Karpas-422 (cell line): ENCODE data around the gene ENGASE. TPM values are rescaled to one million over a fixed set of nuclear protein-coding genes. Genes with fewer than 3 reads are reported as not detected.
A peak's percentile ranks its signal among the peaks of the same experiment; 100 is the strongest.
"Not testable (repeated sequence)": the region's sequence is repeated elsewhere in the genome, so short reads cannot be mapped to it uniquely, and the experiment has no call there.

Experiments used
- DNase-seq: peaks from one replicate; pipeline ENCODE4 v3.0.0-alpha.2; 2015
- H2AFZ ChIP-seq: fragments of 200-600 bp; sonication (generic); 2 replicates; pipeline ENCODE4 v1.6.1; 2014; ENCODE audit warnings: antibody characterized with exemption, low read length, mixed read lengths
- H3K27ac ChIP-seq: fragments of 200-600 bp; sonication (generic); 2 replicates; pipeline ENCODE4 v1.5.1; 2014; ENCODE audit warnings: mild to moderate bottlenecking, low read length, moderate library complexity
- H3K27me3 ChIP-seq: fragments of 200-600 bp; sonication (generic); 2 replicates; pipeline ENCODE4 v1.6.1; 2014; ENCODE audit warnings: low read length, mixed read lengths
- H3K36me3 ChIP-seq: fragments of 200-600 bp; sonication (generic); 2 replicates; pipeline ENCODE4 v1.6.1; 2014; ENCODE audit warnings: low read length, mixed read lengths; ENCODE audit not compliant: insufficient read depth
- H3K4me1 ChIP-seq: fragments of 200-600 bp; sonication (generic); 2 replicates; pipeline ENCODE4 v1.6.1; 2014; ENCODE audit warnings: mild to moderate bottlenecking, low read length, mixed read lengths
- H3K4me2 ChIP-seq: fragments of 200-600 bp; sonication (generic); 2 replicates; pipeline ENCODE4 v1.6.1; 2014; ENCODE audit warnings: low read length, low read depth, mild to moderate bottlenecking; ENCODE audit not compliant: poor library complexity, severe bottlenecking
- H3K4me3 ChIP-seq: fragments of 200-600 bp; sonication (generic); 2 replicates; pipeline ENCODE4 v1.5.1; 2014; ENCODE audit warnings: mild to moderate bottlenecking, antibody characterized with exemption, low read length, mixed read lengths
- H3K79me2 ChIP-seq: fragments of 200-600 bp; sonication (generic); 2 replicates; pipeline ENCODE4 v1.6.1; 2014; ENCODE audit warnings: mild to moderate bottlenecking, low read length, mixed read lengths
- H3K9ac ChIP-seq: fragments of 200-600 bp; sonication (generic); 2 replicates; pipeline ENCODE4 v1.6.0; 2014; ENCODE audit warnings: low read length
- H3K9me2 ChIP-seq: fragments of 200-600 bp; sonication (generic), shearing (Covaris generic); replicated peaks from 2 replicates; pipeline ENCODE4 v1.6.0; 2014; ENCODE audit warnings: mild to moderate bottlenecking, low read length, moderate library complexity; ENCODE audit not compliant: insufficient read depth
- H3K9me3 ChIP-seq: fragments of 300-700, 200-600 bp; sonication (generic); 2 replicates; pipeline ENCODE4 v1.6.1; 2014; ENCODE audit warnings: low read length, mixed read lengths
- H4K20me1 ChIP-seq: fragments of 200-600 bp; sonication (generic); 2 replicates; pipeline ENCODE4 v1.6.1; 2014; ENCODE audit warnings: mild to moderate bottlenecking, antibody characterized with exemption, low read length, low read depth; ENCODE audit not compliant: insufficient read depth
- total RNA-seq: library from RNA; depleted of rRNA; stranded (reverse); fragments of >200 nt; shearing (Covaris generic); gene quantifications from 2 replicates; pipeline ENCODE4 v1.2.3, GENCODE V29; 2014; ENCODE audit warnings: low replicate concordance

ENGASE gene
- total RNA-seq, 1 experiment from 2014 or later: 11.0 TPM

DNA sequence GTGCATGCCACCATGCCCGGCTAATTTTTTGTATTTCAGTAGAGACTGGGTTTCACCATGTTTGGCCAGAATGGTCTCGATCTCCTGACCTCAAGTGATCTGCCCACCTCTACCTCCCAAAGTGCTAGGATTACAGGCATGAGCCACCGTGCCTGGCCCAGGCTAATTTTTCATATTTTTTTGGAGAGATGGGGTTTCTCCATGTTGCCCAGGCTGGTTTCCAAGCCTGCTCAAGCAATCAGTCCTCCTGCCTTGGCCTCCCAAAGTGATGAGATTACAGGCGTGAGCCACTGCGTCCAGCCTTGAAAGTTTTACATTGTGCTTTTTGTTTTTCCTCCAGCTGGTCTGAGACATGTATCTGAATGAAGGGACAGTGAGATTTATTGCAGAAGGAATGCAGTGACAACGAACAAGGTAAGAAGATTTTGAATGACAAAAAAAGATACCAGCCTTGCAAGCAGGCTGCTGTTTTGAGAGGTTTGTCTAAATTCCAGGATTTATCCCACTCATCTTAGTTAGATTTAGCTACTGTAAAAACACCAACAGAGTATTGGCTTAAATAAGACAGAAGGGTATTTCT is 3.4 kb upstream of the ENGASE start:
- Histone ChIP-seq H3K4me3 (no peak overlapping the region), H2AFZ (no peak overlapping the region), H3K27me3 (no peaks in the 10 kb centered on the region), H3K79me2 (no peaks in the 10 kb centered on the region), H3K4me1 (peaks cover 13% of the 10 kb centered on the region), H3K9me3 (no peaks in the 10 kb centered on the region), H3K9ac (no peak overlapping the region), H4K20me1 (no peaks in the 10 kb centered on the region), H3K9me2 (no peaks in the 10 kb centered on the region), H3K36me3 (no peaks in the 10 kb centered on the region), H3K4me2 (no peak overlapping the region), H3K27ac (no peak overlapping the region)
- no peak for DNase-seq

- no peaks in the 10 kb centered on the region for H3K9me3 ChIP-seq
- H3K9ac ChIP-seq: no peak overlapping the region
- H3K4me3 ChIP-seq: no peak overlapping the region
- H3K79me2 ChIP-seq: no peaks in the 10 kb centered on the region
- no peaks in the 10 kb centered on the region for H3K9me2 ChIP-seq
- H3K36me3 ChIP-seq: no peaks in the 10 kb centered on the region
- no peak overlapping the region for H3K27ac ChIP-seq
- H2AFZ ChIP-seq: no peak overlapping the region
- H4K20me1 ChIP-seq: no peaks in the 10 kb centered on the region
- DNase-seq: no peak
- peaks cover 13% of the 10 kb centered on the region for H3K4me1 ChIP-seq
- H3K4me2 ChIP-seq: no peak overlapping the region
- no peaks in the 10 kb centered on the region for H3K27me3 ChIP-seq
Observed at GRCh38 chr17:79072544-79072943, 2.1 kb upstream of the ENGASE start.

DNA sequence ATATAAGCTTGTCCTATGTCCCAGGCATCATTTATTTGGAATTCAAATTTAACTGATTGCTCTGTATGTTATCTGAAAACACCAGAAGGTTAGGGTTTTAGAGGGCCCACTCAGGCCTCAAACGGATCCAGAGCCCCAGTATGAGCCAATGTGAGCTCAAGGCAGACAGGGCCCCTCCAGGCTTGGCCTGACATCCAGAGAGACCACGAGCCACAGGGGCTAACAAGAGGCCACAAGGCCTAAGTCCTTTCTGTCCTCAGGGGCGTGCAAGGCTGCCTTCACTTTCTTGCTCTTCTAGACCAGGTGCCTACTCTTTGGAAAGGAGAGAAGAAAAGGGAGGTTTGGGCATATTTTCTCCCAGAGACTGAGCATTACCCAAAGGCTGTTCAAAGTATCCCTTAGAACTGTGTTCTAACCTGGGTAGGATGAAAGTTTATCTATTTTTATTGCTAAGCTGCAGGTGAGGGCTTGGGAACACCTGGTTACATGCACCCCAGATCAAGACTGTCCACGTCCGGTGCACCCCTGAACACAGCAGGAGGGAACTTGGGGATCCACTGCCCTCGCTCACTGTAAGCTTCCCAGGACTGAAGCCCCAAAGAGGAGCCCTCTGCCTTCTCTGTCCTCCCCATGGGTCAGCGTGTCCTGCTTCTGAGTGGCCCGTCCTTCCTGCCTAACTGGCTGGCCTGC is 1.5 kb upstream of the ENGASE start:
- Histone ChIP-seq H3K4me2 (no peak overlapping the region), H4K20me1 (no peaks in the 10 kb centered on the region), H3K4me3 (no peak overlapping the region), H3K9me2 (no peaks in the 10 kb centered on the region), H2AFZ (no peak overlapping the region), H3K9ac (no peak overlapping the region), H3K9me3 (no peaks in the 10 kb centered on the region), H3K36me3 (no peaks in the 10 kb centered on the region), H3K27me3 (no peaks in the 10 kb centered on the region), H3K4me1 (peaks cover 13% of the 10 kb centered on the region), H3K27ac (no peak overlapping the region), H3K79me2 (no peaks in the 10 kb centered on the region)
- DNase-seq: no peak

GRCh38 chr17:79073706-79074088 is 927 bp upstream of the ENGASE start:
- H3K4me3 ChIP-seq: no peak overlapping the region
- no peak overlapping the region for H3K9ac ChIP-seq
- no peak for DNase-seq
- no peaks in the 10 kb centered on the region for H3K79me2 ChIP-seq
- no peaks in the 10 kb centered on the region for H3K9me2 ChIP-seq
- no peaks in the 10 kb centered on the region for H3K36me3 ChIP-seq
- H2AFZ ChIP-seq: no peak overlapping the region
- H3K27ac ChIP-seq: no peak overlapping the region
- H3K27me3 ChIP-seq: no peaks in the 10 kb centered on the region
- H3K4me1 ChIP-seq: peaks cover 13% of the 10 kb centered on the region
- H3K9me3 ChIP-seq: no peaks in the 10 kb centered on the region
- H4K20me1 ChIP-seq: no peaks in the 10 kb centered on the region
- H3K4me2 ChIP-seq: no peak overlapping the region

DNA sequence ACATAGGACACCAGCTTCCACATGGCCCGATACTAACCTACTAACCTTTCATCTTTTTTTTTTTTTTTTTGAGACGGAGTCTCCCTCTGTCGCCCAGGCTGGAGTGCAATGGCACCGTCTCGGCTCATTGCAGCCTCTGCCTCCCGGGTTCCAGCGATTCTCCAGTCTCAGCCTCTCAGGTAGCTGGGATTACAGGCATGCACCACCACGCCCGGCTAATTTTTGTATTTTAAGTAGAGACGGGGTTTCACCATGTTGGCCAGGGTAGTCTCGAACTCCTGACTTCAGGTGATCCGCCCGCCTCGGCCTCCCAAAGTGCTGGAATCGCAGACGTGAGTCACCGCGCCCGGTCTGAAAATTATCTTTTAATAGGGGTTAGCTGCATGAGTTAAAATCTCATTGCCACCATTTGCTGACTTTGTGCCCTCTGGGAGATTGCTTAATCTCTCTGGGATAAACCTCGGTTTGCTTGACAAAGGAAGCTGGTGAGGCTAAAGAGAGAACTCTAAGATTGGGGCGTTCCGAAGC is 439 bp upstream of the ENGASE start:
- Histone ChIP-seq H3K4me2 (peak overlapping the region; percentile 51), H3K4me1 (peaks cover 13% of the 10 kb centered on the region), H2AFZ (peak overlapping the region; percentile 96; the same call in 1 of the 2 replicates)
- not testable (repeated sequence) for DNase-seq, H3K27me3 ChIP-seq, H3K9me3 ChIP-seq, H3K4me3 ChIP-seq, H3K36me3 ChIP-seq, H3K27ac ChIP-seq, H3K79me2 ChIP-seq, H3K9me2 ChIP-seq, H3K9ac ChIP-seq, H4K20me1 ChIP-seq

GRCh38 chr17:79075446-79075750 is 774 bp downstream of the ENGASE start:
- Histone ChIP-seq H3K36me3 (no peaks in the 10 kb centered on the region), H3K9ac (peak overlapping the region; percentile 69), H3K4me2 (peak overlapping the region; percentile 87), H3K27me3 (no peaks in the 10 kb centered on the region), H2AFZ (peak overlapping the region; percentile 7; the same call in 1 of the 2 replicates), H3K27ac (no peak overlapping the region), H3K4me3 (peak overlapping the region; percentile 82), H4K20me1 (no peaks in the 10 kb centered on the region), H3K9me2 (no peaks in the 10 kb centered on the region), H3K4me1 (peaks cover 13% of the 10 kb centered on the region), H3K79me2 (no peaks in the 10 kb centered on the region), H3K9me3 (no peaks in the 10 kb centered on the region)
- DNase-seq: no peak

GRCh38 chr17:79075861-79076406 is 1.3 kb downstream of the ENGASE start:
- no peaks in the 10 kb centered on the region for H3K36me3 ChIP-seq
- no peak for DNase-seq
- peak overlapping the region; percentile 82; the same call in 1 of the 2 replicates for H3K4me3 ChIP-seq

GRCh38 chr17:79077587-79077986 is 3.0 kb downstream of the ENGASE start:
- Histone ChIP-seq H4K20me1 (no peaks in the 10 kb centered on the region), H3K79me2 (no peaks in the 10 kb centered on the region), H3K9ac (no peak overlapping the region), H3K9me3 (no peaks in the 10 kb centered on the region), H3K4me3 (no peak overlapping the region), H3K36me3 (no peaks in the 10 kb centered on the region), H3K27ac (no peak overlapping the region), H3K27me3 (no peaks in the 10 kb centered on the region), H3K4me1 (peaks cover 13% of the 10 kb centered on the region), H3K4me2 (no peak overlapping the region), H3K9me2 (no peaks in the 10 kb centered on the region), H2AFZ (no peak overlapping the region)
- no peak for DNase-seq

More at GRCh38 chr17:79075861-79076406, 1.3 kb downstream of the ENGASE start:
- H3K79me2 ChIP-seq: no peaks in the 10 kb centered on the region
- H3K4me1 ChIP-seq: peaks cover 13% of the 10 kb centered on the region
- H4K20me1 ChIP-seq: no peaks in the 10 kb centered on the region
- no peaks in the 10 kb centered on the region for H3K9me3 ChIP-seq
- H3K4me2 ChIP-seq: peak overlapping the region; percentile 87
- H3K27me3 ChIP-seq: no peaks in the 10 kb centered on the region
- peak overlapping the region; percentile 69 for H3K9ac ChIP-seq
- H3K27ac ChIP-seq: no peak overlapping the region
- H2AFZ ChIP-seq: no peak overlapping the region
- no peaks in the 10 kb centered on the region for H3K9me2 ChIP-seq
